Astrocyte (in vitro differentiated cells and primary cell): ENCODE results near the gene ALK.

Source experiments
- CTCF ChIP-seq: IDR thresholded peaks from 2 replicates; pipeline ENCODE4 v1.5.1; 2011; ENCODE audit warnings: low read depth, mild to moderate bottlenecking, inconsistent platforms, low read length, moderate library complexity; ENCODE audit not compliant: insufficient read depth
- EZH2 ChIP-seq: IDR thresholded peaks from 2 replicates; pipeline ENCODE4 v1.6.1; 2012; ENCODE audit warnings: mild to moderate bottlenecking, low read length, inconsistent platforms; ENCODE audit not compliant: insufficient read depth

- no peak for TF ChIP-seq CTCF
- no peak for TF ChIP-seq EZH2
Observed at GRCh38 chr2:29159125-29159524, 762.3 kb downstream of the ALK start.
